Activated CD8-positive, alpha-beta memory T cell treated with anti-CD3 and anti-CD28 coated beads, Interleukin-2, amount 50 U/mL, for 24 hours (primary cell): Measurements from ENCODE around the gene ATP5F1B.
"Not testable (repeated sequence)": the region's sequence is repeated elsewhere in the genome, so short reads cannot be mapped to it uniquely, and the experiment has no call there.

Experiments
- DNase-seq: peaks from one replicate; pipeline ENCODE4 v3.0.0-alpha.2; 2020; ENCODE audit errors: extremely low read depth

Gene ATP5F1B

DNA sequence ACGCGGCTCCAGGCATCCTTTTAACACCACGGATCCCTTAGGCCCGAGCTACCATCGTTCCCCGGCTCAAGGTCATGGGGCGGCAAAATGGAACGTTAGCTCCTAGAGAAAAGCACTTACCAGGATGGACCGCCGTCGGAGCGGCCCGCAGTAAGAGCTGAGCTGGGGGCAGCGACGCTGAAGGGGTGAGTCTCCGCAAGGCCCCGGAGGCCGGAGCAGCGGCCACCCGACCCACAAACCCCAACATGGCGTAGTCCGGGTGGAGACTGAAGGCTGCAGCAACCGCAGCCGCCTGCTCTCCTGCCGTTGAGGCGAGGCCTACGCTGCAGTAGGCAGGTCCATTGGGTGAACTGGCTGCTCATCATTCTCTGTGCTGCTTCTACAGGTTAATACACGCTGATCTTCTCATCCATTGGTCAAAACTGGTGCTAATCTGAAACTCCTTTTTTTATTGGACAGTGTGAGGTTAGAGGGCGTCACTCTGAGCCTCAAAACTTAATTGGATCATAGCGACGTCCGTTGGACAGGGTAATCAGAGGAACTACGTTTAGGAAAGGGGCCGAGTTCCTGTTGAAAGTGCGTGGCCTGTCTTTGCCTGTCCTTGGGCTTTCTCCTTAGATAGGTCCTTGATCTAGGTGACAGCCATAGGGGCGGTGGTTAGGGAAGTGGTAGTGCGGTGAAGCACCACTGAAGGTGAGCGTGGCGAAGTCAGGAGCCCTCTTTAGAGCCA lies at the start of gene ATP5F1B:
Gene ATP5F1B (minus strand): TSS at position 268 of the 730 bp plus-strand sequence. CDS start 21 bp downstream, at position 247.
- peak; percentile 82 for DNase-seq

GRCh38 chr12:56694161-56694560 lies 48.4 kb upstream of the ATP5F1B start:
- DNase-seq: no peak

DNA sequence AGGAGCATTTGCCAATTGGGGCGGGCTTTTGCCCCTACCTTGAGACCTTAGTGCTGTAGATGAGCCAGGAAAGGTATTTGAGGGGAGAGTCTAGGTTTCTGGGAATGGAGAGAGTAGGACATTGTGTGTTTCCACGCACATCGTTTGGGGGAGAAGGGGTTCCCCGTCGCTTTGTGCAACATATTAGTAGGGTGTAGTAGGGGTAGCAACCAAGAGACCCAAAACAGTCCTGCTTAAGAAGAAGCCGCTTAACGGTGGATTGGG lies 43.0 kb upstream of the ATP5F1B start:
- DNase-seq: no peak

DNA sequence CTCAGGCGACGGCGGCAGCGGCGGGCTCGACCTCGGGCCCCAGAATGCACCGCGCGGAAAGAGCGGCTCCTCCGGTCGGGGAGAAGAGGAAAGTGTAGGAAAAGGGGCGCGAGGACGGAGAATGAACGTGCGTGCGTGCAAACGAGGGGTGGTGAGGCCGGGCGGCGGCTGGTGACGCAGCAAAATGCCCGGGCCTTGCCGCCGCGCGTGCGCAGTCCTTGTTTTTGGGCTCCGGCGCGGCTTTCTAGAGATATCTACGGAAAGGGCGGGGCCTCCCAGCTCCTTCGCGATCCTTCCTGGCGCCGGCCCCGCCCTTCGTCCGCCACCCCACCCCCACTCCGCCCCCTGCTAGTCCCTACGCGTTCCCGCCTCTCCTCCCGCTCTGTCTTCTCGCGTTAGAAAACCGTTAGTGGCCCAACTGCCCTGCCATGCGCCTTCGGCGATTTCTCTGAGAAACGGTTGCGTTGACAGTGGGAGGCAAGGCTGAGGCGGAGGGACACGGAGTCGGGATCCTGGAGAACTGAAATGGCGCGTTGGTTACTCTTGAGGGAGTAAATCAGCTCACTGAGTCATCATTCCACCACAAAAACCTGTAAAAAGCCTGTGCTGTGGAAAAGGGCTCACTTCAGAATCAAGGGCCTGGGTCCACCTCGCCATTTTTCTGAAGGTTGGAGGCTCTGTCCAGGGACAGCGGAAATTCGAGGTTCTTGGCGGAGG lies 42.5 kb upstream of the ATP5F1B start, which contains the start of gene PTGES3:
Gene PTGES3 (minus strand): TSS at position 156 of the 717 bp plus-strand sequence. CDS start 285 bp downstream, outside the sequence.
- peak; percentile 92 for DNase-seq

- no peak for DNase-seq
Observed at GRCh38 chr12:56687223-56688128, 41.7 kb upstream of the ATP5F1B start.

GRCh38 chr12:56684745-56685359 lies 39.1 kb upstream of the ATP5F1B start:
- no peak for DNase-seq

DNA sequence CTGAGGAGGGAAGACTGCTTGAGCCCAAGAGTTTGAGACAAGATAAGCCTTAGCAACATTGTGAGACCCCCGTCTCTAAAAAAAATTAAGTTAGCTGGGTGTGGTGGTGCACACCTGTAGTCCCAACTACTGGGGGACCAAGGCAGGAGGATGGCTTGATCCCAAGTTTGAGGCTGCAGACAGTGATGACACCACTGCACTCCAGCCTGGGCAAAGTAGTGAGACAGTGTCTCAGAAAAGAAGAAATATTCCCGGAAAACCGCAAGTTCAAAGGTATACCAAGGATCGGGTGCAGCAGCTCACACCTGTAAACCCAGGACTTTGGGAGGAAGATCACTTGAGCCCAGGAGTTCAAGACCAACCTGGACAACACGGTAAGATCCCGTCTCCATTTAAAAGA lies 36.5 kb upstream of the ATP5F1B start:
- DNase-seq: no peak

DNA sequence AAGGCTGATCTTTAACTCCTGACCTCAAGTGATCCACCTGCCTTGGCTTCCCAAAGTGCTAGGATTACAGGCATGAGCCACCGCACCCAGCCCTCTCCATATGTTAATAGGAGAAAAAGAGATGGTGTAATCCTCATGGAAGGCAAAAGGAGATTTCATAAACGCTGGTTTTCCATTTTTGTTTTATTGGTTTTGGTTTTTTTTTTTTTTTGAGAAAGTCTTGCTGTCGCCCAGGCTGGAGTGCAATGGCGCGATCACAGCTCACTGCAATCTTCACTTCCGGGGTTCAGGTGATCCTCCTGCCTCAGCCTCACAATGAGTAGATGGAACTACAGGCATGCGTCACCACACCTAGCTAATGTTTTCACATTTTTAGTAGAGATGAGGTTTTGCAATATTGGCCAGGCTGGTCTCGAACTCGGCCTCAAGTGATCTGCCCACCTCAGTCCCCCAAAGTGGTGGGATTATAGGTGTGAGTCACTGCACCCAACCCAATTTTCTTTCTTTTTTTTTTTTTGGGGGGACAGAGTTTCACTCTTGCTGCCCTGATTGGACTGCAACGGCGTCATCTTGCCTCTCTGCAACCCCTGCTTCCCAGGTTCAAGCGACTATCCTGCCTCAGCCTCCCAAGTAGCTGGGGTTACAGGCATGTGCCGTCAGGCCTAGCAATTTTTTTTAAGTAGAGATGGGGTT lies 34.2 kb upstream of the ATP5F1B start:
- no peak for DNase-seq

GRCh38 chr12:56678852-56679251 lies 33.1 kb upstream of the ATP5F1B start:
- no peak for DNase-seq

DNA sequence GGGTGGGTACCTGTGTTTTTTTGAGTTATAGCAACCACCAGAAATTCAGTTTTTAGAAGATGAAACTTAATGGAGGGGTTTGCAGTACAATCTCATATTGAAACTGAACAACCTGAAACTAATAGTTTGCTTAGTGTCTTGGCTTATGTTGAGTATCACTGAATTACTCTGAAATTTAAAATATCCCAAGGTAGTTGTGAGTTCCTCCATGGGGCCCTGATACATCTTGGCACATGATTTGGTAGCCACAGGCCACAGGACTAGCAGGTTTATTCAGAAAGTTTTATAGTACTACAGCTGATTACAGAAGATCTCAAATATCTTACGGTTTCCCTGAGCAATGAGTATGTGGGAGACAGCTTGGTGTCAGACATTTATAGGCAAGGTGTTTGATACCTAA lies 31.9 kb upstream of the ATP5F1B start:
- DNase-seq: no peak

DNA sequence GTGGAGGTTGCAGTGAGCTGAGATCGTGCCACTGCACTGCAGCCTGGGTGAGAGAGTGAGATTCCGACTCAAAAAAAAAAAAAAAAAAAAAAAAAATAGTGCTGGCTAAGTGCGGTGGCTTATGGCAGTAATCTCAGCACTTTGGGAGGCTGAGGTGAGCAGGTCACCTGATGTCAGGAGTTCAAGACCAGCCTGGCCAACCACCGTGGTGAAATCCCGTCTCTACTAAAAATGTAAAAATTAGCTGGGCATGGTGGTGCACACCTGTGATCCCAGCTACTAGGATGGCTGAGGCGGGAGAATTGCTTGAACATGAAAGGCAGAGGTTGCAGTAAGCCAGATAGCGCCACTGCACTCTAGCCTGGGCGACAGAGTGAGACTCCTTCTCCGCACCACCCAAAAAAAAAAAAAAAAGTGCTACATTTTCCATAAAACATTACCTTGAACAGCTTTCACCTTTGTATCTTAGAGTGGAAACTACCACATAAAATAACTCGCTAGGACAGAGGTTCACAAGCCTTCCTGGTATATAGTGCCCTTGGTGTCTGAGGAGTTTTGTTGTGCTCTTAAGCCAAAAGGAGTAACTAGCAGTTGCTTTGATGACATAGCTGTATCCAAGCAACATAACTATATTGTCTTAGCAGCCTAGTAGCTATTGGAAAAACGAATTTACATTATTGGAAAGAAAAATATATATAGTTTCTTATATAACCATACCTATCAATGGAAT lies 31.2 kb upstream of the ATP5F1B start:
- DNase-seq: no peak

DNA sequence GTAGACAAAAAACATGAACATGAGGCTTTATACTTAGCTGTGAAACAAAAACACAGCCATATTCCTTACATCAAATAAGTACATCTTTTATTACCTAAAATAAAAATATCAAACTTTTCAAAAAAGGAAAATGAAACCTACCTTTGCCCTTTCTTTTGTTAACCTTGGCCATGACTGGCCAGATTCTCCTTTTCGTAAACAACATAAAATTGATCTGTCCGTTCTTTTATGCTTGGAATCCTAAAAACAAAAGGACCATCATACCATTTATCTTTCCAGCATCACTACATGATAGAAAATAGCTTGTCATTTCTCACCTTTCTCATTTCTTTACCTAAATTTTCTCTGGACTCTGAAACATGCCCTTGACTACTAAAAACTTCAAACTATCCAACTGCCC lies 25.8 kb upstream of the ATP5F1B start:
- DNase-seq: no peak

- no peak for DNase-seq
Observed at GRCh38 chr12:56670836-56671235, 25.1 kb upstream of the ATP5F1B start.

DNA sequence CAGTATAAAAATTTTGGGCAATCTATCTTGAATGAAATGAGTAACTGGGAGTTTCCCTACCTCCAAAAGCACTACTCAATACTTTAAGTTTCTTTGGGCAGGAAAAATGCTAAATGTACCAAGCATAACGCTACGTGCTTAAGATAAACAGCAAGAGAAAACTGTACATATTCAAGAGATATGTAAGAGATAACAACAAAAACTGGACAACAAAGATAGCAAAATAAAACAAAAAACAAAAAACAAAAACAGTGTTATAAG lies 22.3 kb upstream of the ATP5F1B start:
- no peak for DNase-seq

- no peak for DNase-seq
Observed at GRCh38 chr12:56661979-56662638, 16.3 kb upstream of the ATP5F1B start.

GRCh38 chr12:56661560-56661959 lies 15.8 kb upstream of the ATP5F1B start:
- no peak for DNase-seq

DNA sequence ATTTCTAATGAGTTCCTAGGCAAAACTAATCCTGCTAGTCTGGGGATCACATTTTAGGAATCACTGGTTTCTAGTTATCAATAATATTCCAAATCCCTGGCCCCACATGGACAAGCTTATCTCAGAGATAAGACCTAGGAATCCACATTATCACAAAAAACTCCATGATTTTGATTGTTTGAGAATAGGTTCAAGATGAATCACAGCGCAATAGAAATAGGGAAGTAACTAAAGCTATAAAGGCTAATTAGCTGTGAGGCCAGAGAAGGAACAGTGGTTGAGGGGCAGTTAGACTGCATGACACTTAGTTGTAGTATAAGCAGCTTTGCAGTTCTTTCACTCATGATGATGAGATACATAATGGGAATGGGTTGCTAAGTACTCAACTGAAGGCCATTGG lies 13.1 kb upstream of the ATP5F1B start:
- DNase-seq: no peak

GRCh38 chr12:56657416-56658379 lies 11.9 kb upstream of the ATP5F1B start:
- DNase-seq: no peak

GRCh38 chr12:56653781-56654180 lies 8.0 kb upstream of the ATP5F1B start:
- DNase-seq: not testable (repeated sequence)
